ENCODE results near the gene AP3D1.
A peak's percentile ranks its signal among the peaks of the same experiment; 100 is the strongest.

AP3D1 gene

GRCh38 chr19:2058570-2059421 is 92.6 kb downstream of the AP3D1 start:
- no peak for DNase-seq

GRCh38 chr19:2057484-2058469 is 93.6 kb downstream of the AP3D1 start:
- no peak for DNase-seq

GRCh38 chr19:2056837-2057192 is 94.6 kb downstream of the AP3D1 start:
- no peak for DNase-seq

- peak; percentile 77 for DNase-seq
Observed at GRCh38 chr19:2055931-2056836, 95.2 kb downstream of the AP3D1 start.

- DNase-seq = no peak
Observed at GRCh38 chr19:2054763-2055162, 96.6 kb downstream of the AP3D1 start.

GRCh38 chr19:2053601-2054389 is 97.6 kb downstream of the AP3D1 start:
- DNase-seq = no peak

- no peak for DNase-seq
Observed at GRCh38 chr19:2051773-2052704, 99.3 kb downstream of the AP3D1 start.

- DNase-seq = peak; percentile 84
Observed at GRCh38 chr19:2050991-2051772, 100.2 kb downstream of the AP3D1 start, which contains the start of gene MKNK2. Gene MKNK2 (minus strand): TSS chr19:2051244. CDS start chr19:2050851, 393 bp downstream.

All from fibroblast of skin of abdomen (primary cell).